8988T (cell line): ENCODE measurements around the gene GZMA.

ENCODE experiments used
- DNase-seq: peaks from one replicate; pipeline ENCODE4 v3.0.0; 2011

GZMA gene

GRCh38 chr5:55113327-55113726 lies 10.9 kb downstream of the GZMA start:
- no peak for DNase-seq

GRCh38 chr5:55114061-55114460 lies 11.6 kb downstream of the GZMA start:
- DNase-seq, result no peak

- DNase-seq, result no peak
Observed at GRCh38 chr5:55123365-55123764, 20.9 kb downstream of the GZMA start.

DNA sequence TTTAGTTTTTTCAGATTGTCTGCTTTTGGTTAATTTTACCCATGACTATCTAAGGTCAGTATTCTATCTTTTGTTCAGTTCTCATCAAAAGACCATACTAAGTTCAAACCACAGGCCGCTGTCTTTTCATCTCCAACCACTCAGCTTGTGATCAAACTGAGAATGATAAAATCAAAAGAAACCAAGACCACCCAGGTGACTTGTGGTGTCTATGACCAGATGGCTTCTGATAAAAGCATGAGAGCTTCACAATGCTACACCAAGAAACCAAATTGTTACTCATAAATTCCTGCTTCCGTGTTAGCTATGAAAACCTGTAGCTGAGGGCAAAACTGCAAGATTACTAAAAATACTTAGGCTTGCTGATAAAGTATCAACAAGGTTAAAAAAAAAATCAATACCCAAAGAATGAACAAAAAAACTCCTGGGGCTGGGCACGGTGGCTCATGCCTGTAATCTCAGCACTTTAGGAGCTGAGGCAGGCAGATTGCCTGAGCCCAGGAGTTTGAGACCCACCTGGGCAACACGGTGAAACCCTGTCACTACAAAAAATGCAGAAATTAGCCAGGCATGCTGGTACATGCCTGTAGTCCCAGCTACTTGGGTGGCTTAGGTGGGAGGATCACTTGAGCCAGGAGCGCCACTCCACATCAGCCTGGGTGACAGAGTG lies 31.7 kb downstream of the GZMA start:
- no peak for DNase-seq

DNA sequence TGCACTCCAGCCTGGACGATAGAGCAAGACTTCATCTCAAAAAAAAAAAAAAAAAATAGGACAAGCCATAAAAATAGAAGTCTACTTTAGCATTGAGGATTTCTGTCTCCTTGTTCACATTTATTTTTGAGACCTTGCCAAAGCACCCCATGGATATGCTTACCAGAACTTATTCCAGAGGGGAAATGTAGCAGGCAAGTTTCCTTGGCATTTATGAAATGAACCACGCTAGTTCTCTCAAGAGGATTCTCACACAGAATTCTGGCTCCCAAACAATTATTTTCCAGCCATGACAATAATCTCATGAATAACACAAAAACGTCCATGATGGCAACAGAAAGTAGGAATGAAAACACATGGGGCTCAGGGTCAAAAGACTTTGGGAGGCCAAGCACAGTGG lies 34.1 kb downstream of the GZMA start:
- no peak for DNase-seq

- DNase-seq, result no peak
Observed at GRCh38 chr5:55140908-55141665, 38.6 kb downstream of the GZMA start.

- no peak for DNase-seq
Observed at GRCh38 chr5:55141945-55142690, 39.7 kb downstream of the GZMA start.

- DNase-seq, result no peak
Observed at GRCh38 chr5:55143624-55144023, 41.2 kb downstream of the GZMA start.

- DNase-seq, result no peak
Observed at GRCh38 chr5:55146080-55146479, 43.6 kb downstream of the GZMA start.

- DNase-seq, result no peak
Observed at GRCh38 chr5:55146543-55147151, 44.2 kb downstream of the GZMA start.

- no peak for DNase-seq
Observed at GRCh38 chr5:55149308-55149795, 46.9 kb downstream of the GZMA start.

GRCh38 chr5:55151923-55152842 lies 49.7 kb downstream of the GZMA start:
- DNase-seq, result no peak

GRCh38 chr5:55154873-55155272 lies 52.4 kb downstream of the GZMA start:
- no peak for DNase-seq
